Measurements from ENCODE around the gene UBE2E2. TPM values are rescaled to one million over a fixed set of nuclear protein-coding genes. Genes with fewer than 3 reads are reported as not detected.

Gene UBE2E2
- polyA plus RNA-seq, 1 experiment = 41.9 TPM

GRCh38 chr3:23537101-23537551 is 334.0 kb downstream of the UBE2E2 start:
- CTCF ChIA-PET = interaction anchor here (0.7 kb wide), 1 partner anchor 18 kb away, joined by 3 read pairs; no protein-coding TSS in a partner anchor
- DNase-seq (ENCODE audit: low read depth) = no peak
- Histone ChIP-seq H3K4me3 (ENCODE audit: low read depth, low read length) (no peak overlapping the region), H3K27me3 (ENCODE audit: control insufficient read depth, insufficient read depth, low read length) (no peaks in the 10 kb centered on the region), H3K36me3 (ENCODE audit: control insufficient read depth, insufficient read depth, low read length) (no peaks in the 10 kb centered on the region)
- POLR2A ChIA-PET = no interaction called here
- TF ChIP-seq CTCF (IDR thresholded peaks at IDR 0.05; ENCODE audit: insufficient read depth, low read depth, low read length) = no peak

- DNase-seq (ENCODE audit: low read depth) = no peak
- no peak overlapping the region for H3K4me3 ChIP-seq (ENCODE audit: low read depth, low read length)
- CTCF ChIA-PET = no interaction called here
- POLR2A ChIA-PET = no interaction called here
- no peaks in the 10 kb centered on the region for H3K36me3 ChIP-seq (ENCODE audit: control insufficient read depth, insufficient read depth, low read length)
- TF ChIP-seq CTCF (IDR thresholded peaks at IDR 0.05; ENCODE audit: insufficient read depth, low read depth, low read length) = no peak
- H3K27me3 ChIP-seq (ENCODE audit: control insufficient read depth, insufficient read depth, low read length) = no peaks in the 10 kb centered on the region
Observed at GRCh38 chr3:23539185-23539584, 336.1 kb downstream of the UBE2E2 start.

GRCh38 chr3:23540600-23540999 is 337.5 kb downstream of the UBE2E2 start:
- Histone ChIP-seq H3K27me3 (ENCODE audit: control insufficient read depth, insufficient read depth, low read length) (no peaks in the 10 kb centered on the region), H3K4me3 (ENCODE audit: low read depth, low read length) (no peak overlapping the region), H3K36me3 (ENCODE audit: control insufficient read depth, insufficient read depth, low read length) (no peaks in the 10 kb centered on the region)
- ChIA-PET POLR2A (no interaction called here), CTCF (no interaction called here)
- no peak for TF ChIP-seq CTCF (IDR thresholded peaks at IDR 0.05; ENCODE audit: insufficient read depth, low read depth, low read length)
- no peak for DNase-seq (ENCODE audit: low read depth)

DNA sequence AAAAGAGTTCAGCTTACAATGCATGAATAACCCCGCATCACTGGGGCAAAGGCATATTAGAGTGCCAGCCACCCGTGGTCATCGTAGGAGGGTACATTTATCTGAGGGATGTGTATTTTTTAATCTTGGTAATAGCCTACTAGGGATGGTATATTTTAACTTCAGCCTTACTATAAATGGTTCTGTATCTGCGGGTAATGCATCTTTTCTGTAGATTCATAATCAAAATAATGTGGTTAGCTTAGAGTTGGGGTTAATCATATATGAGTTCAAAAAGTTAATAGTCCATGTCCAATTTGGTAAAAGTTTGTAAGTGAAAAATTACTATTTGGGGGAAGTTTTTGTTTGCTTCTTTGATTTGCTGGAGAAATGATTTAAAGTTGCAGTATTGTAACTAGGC is 339.0 kb downstream of the UBE2E2 start:
- Histone ChIP-seq H3K4me3 (ENCODE audit: low read depth, low read length) (no peak overlapping the region), H3K36me3 (ENCODE audit: control insufficient read depth, insufficient read depth, low read length) (no peaks in the 10 kb centered on the region), H3K27me3 (ENCODE audit: control insufficient read depth, insufficient read depth, low read length) (no peaks in the 10 kb centered on the region)
- no peak for TF ChIP-seq CTCF (IDR thresholded peaks at IDR 0.05; ENCODE audit: insufficient read depth, low read depth, low read length)
- no peak for DNase-seq (ENCODE audit: low read depth)
- ChIA-PET CTCF (no interaction called here), POLR2A (no interaction called here)

DNA sequence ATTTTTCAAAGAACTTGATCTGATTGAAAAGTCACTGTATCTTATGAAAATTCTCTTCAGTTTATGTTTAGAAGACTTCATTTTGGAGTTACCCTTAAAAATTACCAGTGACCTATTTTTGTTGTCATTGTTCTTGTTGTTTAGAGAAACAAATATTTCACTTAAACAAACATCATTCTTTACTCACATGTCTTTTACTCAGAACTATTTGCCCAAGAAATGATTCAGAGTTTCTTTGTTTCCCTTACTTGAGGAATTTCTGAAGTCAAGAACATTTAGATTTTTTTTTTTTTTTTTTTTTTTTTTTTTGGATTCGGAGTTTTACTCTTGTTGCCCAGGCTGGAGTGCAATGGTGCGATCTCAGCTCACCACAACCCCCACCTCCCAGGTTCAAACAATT is 343.1 kb downstream of the UBE2E2 start:
- no peak overlapping the region for H3K4me3 ChIP-seq (ENCODE audit: low read depth, low read length)
- no peak for DNase-seq (ENCODE audit: low read depth)
- H3K36me3 ChIP-seq (ENCODE audit: control insufficient read depth, insufficient read depth, low read length) = no peaks in the 10 kb centered on the region
- no peak for TF ChIP-seq CTCF (IDR thresholded peaks at IDR 0.05; ENCODE audit: insufficient read depth, low read depth, low read length)
- ChIA-PET CTCF (no interaction called here), POLR2A (no interaction called here)
- H3K27me3 ChIP-seq (ENCODE audit: control insufficient read depth, insufficient read depth, low read length) = no peaks in the 10 kb centered on the region
